OCI-LY7 (cell line): ENCODE measurements around the gene DDX10.

Experiments used
- EZH2phosphoT487 ChIP-seq: fragments of 200-600 bp; sonication (generic); IDR thresholded peaks from 2 replicates; pipeline ENCODE4 v1.6.1; 2018; ENCODE audit warnings: low read depth, borderline replicate concordance, mild to moderate bottlenecking, mixed run types, antibody characterized with exemption, low read length, moderate library complexity, mixed read lengths
- TF ChIP-seq, protein P1 (sequence below): fragments of 200-600 bp; sonication (generic); conservative IDR thresholded peaks from 2 replicates; pipeline ENCODE4 v1.5.1; 2014; ENCODE audit warnings: mild to moderate bottlenecking, antibody characterized with exemption, low read length, moderate library complexity, mixed read lengths

DNA sequence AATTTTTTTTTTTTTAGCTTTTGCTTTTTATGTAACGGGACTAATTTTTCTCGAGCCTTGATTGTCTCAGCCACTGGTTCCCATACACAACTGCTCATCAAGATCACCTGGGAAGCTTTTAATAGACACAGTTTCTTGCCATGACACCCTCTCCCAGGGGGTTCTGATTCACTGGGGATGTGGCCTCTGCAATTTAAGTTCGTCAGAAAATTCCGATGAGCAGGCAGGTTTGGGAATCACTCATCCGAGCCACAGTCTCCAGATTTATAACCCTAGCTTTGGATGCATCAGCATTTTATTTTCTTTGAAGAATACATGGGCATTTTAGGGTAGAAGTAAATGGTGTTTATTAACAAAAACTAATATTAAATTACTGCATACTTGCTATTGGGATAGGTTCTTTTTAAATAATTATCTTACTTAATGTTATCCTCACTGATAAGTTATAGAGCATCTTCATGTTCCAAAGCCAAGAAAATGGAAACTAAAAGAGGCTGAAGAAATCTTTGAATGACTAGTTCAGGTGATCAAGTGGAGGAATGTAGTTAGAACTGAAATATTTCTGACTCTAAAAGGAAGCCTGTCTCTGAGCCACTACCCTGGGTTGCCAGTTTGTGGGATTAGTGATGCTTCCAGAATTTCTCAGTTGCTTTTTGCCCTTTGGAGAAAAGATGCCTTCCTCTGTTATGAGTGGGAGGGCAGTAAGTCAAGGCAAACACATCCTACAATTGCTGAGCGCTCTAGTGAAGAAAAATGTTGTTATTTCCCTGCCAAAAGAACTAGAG lies 319.0 kb downstream of the DDX10 start:
- TF ChIP-seq, protein P1, sequence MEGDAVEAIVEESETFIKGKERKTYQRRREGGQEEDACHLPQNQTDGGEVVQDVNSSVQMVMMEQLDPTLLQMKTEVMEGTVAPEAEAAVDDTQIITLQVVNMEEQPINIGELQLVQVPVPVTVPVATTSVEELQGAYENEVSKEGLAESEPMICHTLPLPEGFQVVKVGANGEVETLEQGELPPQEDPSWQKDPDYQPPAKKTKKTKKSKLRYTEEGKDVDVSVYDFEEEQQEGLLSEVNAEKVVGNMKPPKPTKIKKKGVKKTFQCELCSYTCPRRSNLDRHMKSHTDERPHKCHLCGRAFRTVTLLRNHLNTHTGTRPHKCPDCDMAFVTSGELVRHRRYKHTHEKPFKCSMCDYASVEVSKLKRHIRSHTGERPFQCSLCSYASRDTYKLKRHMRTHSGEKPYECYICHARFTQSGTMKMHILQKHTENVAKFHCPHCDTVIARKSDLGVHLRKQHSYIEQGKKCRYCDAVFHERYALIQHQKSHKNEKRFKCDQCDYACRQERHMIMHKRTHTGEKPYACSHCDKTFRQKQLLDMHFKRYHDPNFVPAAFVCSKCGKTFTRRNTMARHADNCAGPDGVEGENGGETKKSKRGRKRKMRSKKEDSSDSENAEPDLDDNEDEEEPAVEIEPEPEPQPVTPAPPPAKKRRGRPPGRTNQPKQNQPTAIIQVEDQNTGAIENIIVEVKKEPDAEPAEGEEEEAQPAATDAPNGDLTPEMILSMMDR = no peak
- no peak for TF ChIP-seq EZH2phosphoT487
